Measurements from ENCODE around the gene NDUFS2.

Gene NDUFS2

GRCh38 chr1:161196521-161197451 is 5.4 kb upstream of the NDUFS2 start:
- H3K36me3 ChIP-seq (ENCODE audit: control insufficient read depth in 1 of 2, insufficient read depth in 2 of 2, low read length in 2 of 2), result no peaks in the 10 kb centered on the region
- no peak overlapping the region for H2AK5ac ChIP-seq (ENCODE audit: low read length)
- H3K4me3 ChIP-seq (ENCODE audit: low read depth, low read length), result no peak overlapping the region
- peaks cover 7% of the 10 kb centered on the region for H3K79me1 ChIP-seq (ENCODE audit: low read length)
- no peaks in the 10 kb centered on the region for H3K27me3 ChIP-seq (ENCODE audit: insufficient read depth, low read length)
- H4K91ac ChIP-seq (ENCODE audit: low read depth, low read length), result no peak overlapping the region
- peaks cover 24 to 26% of the 10 kb centered on the region in 2 experiments for H3K4me1 ChIP-seq (ENCODE audit: control insufficient read depth in 1 of 2, insufficient read depth in 2 of 2, low read length in 2 of 2)
- no peaks in the 10 kb centered on the region for H3K9me3 ChIP-seq (ENCODE audit: insufficient read depth, low read depth, low read length)
- peaks cover 2% of the 10 kb centered on the region for H3K79me2 ChIP-seq (ENCODE audit: control insufficient read depth, insufficient read depth, low read length, poor library complexity)
- H2BK12ac ChIP-seq (ENCODE audit: low read length), result no peak overlapping the region
- H3K14ac ChIP-seq (ENCODE audit: low read length), result no peak overlapping the region
- H3K9ac ChIP-seq (ENCODE audit: low read length), result no peak overlapping the region
- peak overlapping the region; percentile 2 for H4K12ac ChIP-seq (ENCODE audit: low read depth, low read length)
- H3K18ac ChIP-seq (ENCODE audit: low read length), result no peak overlapping the region
- H3K4me2 ChIP-seq (ENCODE audit: low read length), result no peak overlapping the region
- H3K4ac ChIP-seq (ENCODE audit: low read depth, low read length), result no peak overlapping the region
- no peak overlapping the region for H2BK5ac ChIP-seq (ENCODE audit: low read depth, low read length, poor library complexity)
- DNase-seq, result no peak
- WGBS (ENCODE audit: extremely low coverage, insufficient coverage, insufficient read length), result no CpG with 5 or more reads among the region's 27 CpGs
- no peak overlapping the region for H2AFZ ChIP-seq (ENCODE audit: insufficient read depth, low read length, poor library complexity)
- H3K27ac ChIP-seq (ENCODE audit: low read depth, low read length), result no peak overlapping the region
- no peak overlapping the region for H3K23ac ChIP-seq (ENCODE audit: low read length)
- H4K8ac ChIP-seq (ENCODE audit: low read depth, low read length), result peak overlapping the region; percentile 1
- H2BK120ac ChIP-seq (ENCODE audit: insufficient read depth, low read length, poor library complexity), result no peak overlapping the region

DNA sequence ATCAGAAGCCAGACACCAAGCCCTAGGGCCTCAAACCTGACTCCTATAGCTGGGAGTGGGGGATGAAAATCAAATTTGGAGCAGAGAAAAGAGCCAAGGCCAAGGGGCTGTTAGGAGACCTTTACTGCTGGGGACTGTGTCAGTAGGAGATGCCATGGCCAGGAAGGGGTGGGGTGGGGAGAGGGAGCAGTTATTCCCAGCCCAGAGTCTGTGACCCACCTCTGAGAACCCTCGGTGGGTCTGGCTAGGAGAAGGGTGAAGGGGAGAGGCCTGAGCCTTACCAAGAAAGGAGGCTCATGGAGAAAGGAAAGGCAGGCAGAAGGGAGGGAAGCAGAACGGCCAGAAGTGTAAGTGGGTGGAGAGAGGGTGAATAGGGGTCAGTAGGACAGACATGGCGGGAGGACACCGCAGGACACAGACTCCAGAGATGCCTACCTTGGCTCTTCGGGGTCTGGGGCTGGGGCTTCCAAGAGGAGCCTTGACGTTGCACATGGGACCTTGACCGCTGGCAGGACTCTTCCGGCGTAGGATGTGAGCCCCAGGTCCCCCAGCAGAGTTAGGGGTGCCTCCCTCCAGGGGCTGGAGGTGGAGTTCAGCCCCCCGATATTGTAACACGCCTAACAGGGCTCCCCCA is 4.5 kb upstream of the NDUFS2 start:
- Histone ChIP-seq H3K4me2 (ENCODE audit: low read length) (no peak overlapping the region), H3K27ac (ENCODE audit: low read depth, low read length) (no peak overlapping the region), H3K9me3 (ENCODE audit: insufficient read depth, low read depth, low read length) (no peaks in the 10 kb centered on the region), H3K79me1 (ENCODE audit: low read length) (peaks cover 14% of the 10 kb centered on the region), H3K18ac (ENCODE audit: low read length) (no peak overlapping the region), H2BK120ac (ENCODE audit: insufficient read depth, low read length, poor library complexity) (no peak overlapping the region), H3K4me3 (ENCODE audit: low read depth, low read length) (no peak overlapping the region), H4K91ac (ENCODE audit: low read depth, low read length) (no peak overlapping the region), H4K8ac (ENCODE audit: low read depth, low read length) (no peak overlapping the region), H3K4me1 (ENCODE audit: control insufficient read depth in 1 of 2, insufficient read depth in 2 of 2, low read length in 2 of 2) (peaks cover 24 to 27% of the 10 kb centered on the region in 2 experiments), H3K14ac (ENCODE audit: low read length) (no peak overlapping the region), H4K12ac (ENCODE audit: low read depth, low read length) (no peak overlapping the region), H3K23ac (ENCODE audit: low read length) (no peak overlapping the region), H2BK5ac (ENCODE audit: low read depth, low read length, poor library complexity) (no peak overlapping the region), H2AK5ac (ENCODE audit: low read length) (no peak overlapping the region), H2AFZ (ENCODE audit: insufficient read depth, low read length, poor library complexity) (no peak overlapping the region), H3K79me2 (ENCODE audit: control insufficient read depth, insufficient read depth, low read length, poor library complexity) (peaks cover 6% of the 10 kb centered on the region), H3K9ac (ENCODE audit: low read length) (no peak overlapping the region), H2BK12ac (ENCODE audit: low read length) (no peak overlapping the region), H3K36me3 (ENCODE audit: control insufficient read depth in 1 of 2, insufficient read depth in 2 of 2, low read length in 2 of 2) (no peaks in the 10 kb centered on the region), H3K27me3 (ENCODE audit: insufficient read depth, low read length) (no peaks in the 10 kb centered on the region), H3K4ac (ENCODE audit: low read depth, low read length) (no peak overlapping the region)
- no CpG with 5 or more reads among the region's 11 CpGs for whole genome bisulfite sequencing (ENCODE audit: extremely low coverage, insufficient coverage, insufficient read length)
- DNase-seq, result no peak

DNA sequence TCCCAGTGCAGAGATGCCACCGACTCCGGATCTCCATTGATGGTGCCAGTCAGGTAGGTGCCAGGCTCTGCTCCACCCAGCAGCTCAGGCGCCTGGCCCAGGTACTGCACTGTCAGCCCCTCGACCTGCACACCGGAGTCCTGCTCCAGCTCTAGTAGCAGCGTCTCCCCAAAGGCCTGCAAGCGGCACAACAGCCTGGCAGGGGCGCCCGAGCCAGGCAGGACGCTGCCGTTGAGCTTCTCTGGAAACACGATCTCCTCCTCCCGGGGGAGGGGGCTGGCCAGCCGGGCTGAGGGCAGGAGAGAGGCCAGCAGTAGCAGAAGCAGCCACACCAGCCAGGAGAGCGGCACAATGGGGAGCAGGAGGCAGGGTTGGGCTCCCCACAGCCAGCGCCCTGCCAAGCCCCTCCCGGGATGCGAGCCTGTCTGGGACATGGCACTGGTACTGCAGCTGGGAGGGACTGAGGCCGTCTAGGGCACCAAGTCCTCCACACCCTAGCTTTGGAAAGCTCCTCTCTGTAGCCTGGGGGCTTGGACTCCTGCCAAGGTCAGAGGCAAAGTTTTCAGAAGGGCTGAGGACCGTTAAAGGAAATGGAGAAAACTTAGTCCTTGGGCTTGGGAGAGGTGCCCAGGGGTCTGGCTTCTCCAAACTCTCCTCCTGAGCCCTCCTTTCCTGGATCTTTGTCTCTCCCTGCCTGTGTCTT is 3.8 kb upstream of the NDUFS2 start:
- no peak overlapping the region for H3K23ac ChIP-seq (ENCODE audit: low read length)
- H4K8ac ChIP-seq (ENCODE audit: low read depth, low read length), result peak overlapping the region; percentile 64
- peak overlapping the region; percentile 58 for H2AFZ ChIP-seq (ENCODE audit: insufficient read depth, low read length, poor library complexity)
- H3K79me1 ChIP-seq (ENCODE audit: low read length), result peaks cover 14% of the 10 kb centered on the region
- H3K4me3 ChIP-seq (ENCODE audit: low read depth, low read length), result no peak overlapping the region
- no CpG with 5 or more reads among the region's 20 CpGs for WGBS (ENCODE audit: extremely low coverage, insufficient coverage, insufficient read length)
- peak in 1 of 2 donors; percentile 33 for DNase-seq
- peak overlapping the region; percentile 70 for H2BK12ac ChIP-seq (ENCODE audit: low read length)
- H4K91ac ChIP-seq (ENCODE audit: low read depth, low read length), result no peak overlapping the region
- no peaks in the 10 kb centered on the region for H3K27me3 ChIP-seq (ENCODE audit: insufficient read depth, low read length)
- H3K4me1 ChIP-seq (ENCODE audit: control insufficient read depth in 1 of 2, insufficient read depth in 2 of 2, low read length in 2 of 2), result peaks cover 27 to 29% of the 10 kb centered on the region in 2 experiments
- H2AK5ac ChIP-seq (ENCODE audit: low read length), result no peak overlapping the region
- no peak overlapping the region for H3K4ac ChIP-seq (ENCODE audit: low read depth, low read length)
- no peak overlapping the region for H2BK120ac ChIP-seq (ENCODE audit: insufficient read depth, low read length, poor library complexity)
- H3K9ac ChIP-seq (ENCODE audit: low read length), result no peak overlapping the region
- H2BK5ac ChIP-seq (ENCODE audit: low read depth, low read length, poor library complexity), result no peak overlapping the region
- no peak overlapping the region for H3K18ac ChIP-seq (ENCODE audit: low read length)
- peaks cover 6% of the 10 kb centered on the region for H3K79me2 ChIP-seq (ENCODE audit: control insufficient read depth, insufficient read depth, low read length, poor library complexity)
- no peak overlapping the region for H3K27ac ChIP-seq (ENCODE audit: low read depth, low read length)
- H3K14ac ChIP-seq (ENCODE audit: low read length), result peak overlapping the region; percentile 33
- H3K4me2 ChIP-seq (ENCODE audit: low read length), result no peak overlapping the region
- no peaks in the 10 kb centered on the region for H3K9me3 ChIP-seq (ENCODE audit: insufficient read depth, low read depth, low read length)
- no peaks in the 10 kb centered on the region for H3K36me3 ChIP-seq (ENCODE audit: control insufficient read depth in 1 of 2, insufficient read depth in 2 of 2, low read length in 2 of 2)
- no peak overlapping the region for H4K12ac ChIP-seq (ENCODE audit: low read depth, low read length)

DNA sequence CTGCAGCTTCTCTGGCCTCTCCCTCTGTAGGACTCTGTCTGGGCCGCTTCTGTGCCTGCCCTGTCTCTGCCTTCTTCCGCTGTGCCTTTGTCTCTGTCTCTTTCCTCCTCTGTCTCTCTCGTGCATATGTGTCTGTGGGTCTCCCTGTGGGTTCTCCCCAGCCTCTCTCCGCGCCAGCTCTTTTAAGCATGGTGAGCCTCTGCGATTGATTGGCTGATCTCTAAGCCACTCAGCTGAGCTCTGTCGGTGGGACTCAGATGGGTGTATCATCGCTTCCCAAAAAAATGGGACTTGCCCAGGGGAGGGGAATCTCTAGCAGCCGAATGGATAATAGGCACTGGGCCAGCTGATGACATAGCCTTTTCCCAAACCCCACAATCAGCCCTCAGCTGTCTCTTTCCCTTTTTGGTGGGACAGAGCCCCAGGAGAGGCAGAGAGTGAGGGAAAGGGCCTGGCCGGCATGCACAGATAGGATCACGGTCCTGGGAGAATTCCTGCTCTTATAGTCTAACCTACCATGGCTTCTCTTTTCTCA is 3.2 kb upstream of the NDUFS2 start, which contains the start of gene ADAMTS4:
Gene ADAMTS4, minus strand, starts transcription at position 158 of the 535 bp plus-strand sequence. CDS start 427 bp downstream, outside the sequence.
- H3K4me3 ChIP-seq (ENCODE audit: low read depth, low read length), result no peak within 1 kb of the TSS
- peaks cover 27 to 31% of the 10 kb centered on the region in 2 experiments for H3K4me1 ChIP-seq (ENCODE audit: control insufficient read depth in 1 of 2, insufficient read depth in 2 of 2, low read length in 2 of 2)
- H4K12ac ChIP-seq (ENCODE audit: low read depth, low read length), result no peak within 1 kb of the TSS
- no peak within 1 kb of the TSS for H3K4me2 ChIP-seq (ENCODE audit: low read length)
- no peak within 1 kb of the TSS for H4K91ac ChIP-seq (ENCODE audit: low read depth, low read length)
- H2AFZ ChIP-seq (ENCODE audit: insufficient read depth, low read length, poor library complexity), result peak within 1 kb of the TSS; percentile 58
- H3K79me2 ChIP-seq (ENCODE audit: control insufficient read depth, insufficient read depth, low read length, poor library complexity), result peaks cover 6% of the 10 kb centered on the region
- H3K9ac ChIP-seq (ENCODE audit: low read length), result no peak within 1 kb of the TSS
- H3K36me3 ChIP-seq (ENCODE audit: control insufficient read depth in 1 of 2, insufficient read depth in 2 of 2, low read length in 2 of 2), result peaks cover 2 to 4% of the 10 kb centered on the region in 2 experiments
- H3K79me1 ChIP-seq (ENCODE audit: low read length), result peaks cover 14% of the 10 kb centered on the region
- H2BK5ac ChIP-seq (ENCODE audit: low read depth, low read length, poor library complexity), result no peak within 1 kb of the TSS
- H3K14ac ChIP-seq (ENCODE audit: low read length), result peak within 1 kb of the TSS; percentile 33
- peak within 1 kb of the TSS; percentile 70 for H2BK12ac ChIP-seq (ENCODE audit: low read length)
- no CpG with 5 or more reads among the region's 11 CpGs for WGBS (ENCODE audit: extremely low coverage, insufficient coverage, insufficient read length)
- no peak within 1 kb of the TSS for H3K4ac ChIP-seq (ENCODE audit: low read depth, low read length)
- no peak within 1 kb of the TSS for H2AK5ac ChIP-seq (ENCODE audit: low read length)
- H3K9me3 ChIP-seq (ENCODE audit: insufficient read depth, low read depth, low read length), result no peaks in the 10 kb centered on the region
- peak within 1 kb of the TSS; percentile 64 for H4K8ac ChIP-seq (ENCODE audit: low read depth, low read length)
- H3K23ac ChIP-seq (ENCODE audit: low read length), result no peak within 1 kb of the TSS
- H3K18ac ChIP-seq (ENCODE audit: low read length), result no peak within 1 kb of the TSS
- no peak within 1 kb of the TSS for H2BK120ac ChIP-seq (ENCODE audit: insufficient read depth, low read length, poor library complexity)
- DNase-seq, result no peak
- no peaks in the 10 kb centered on the region for H3K27me3 ChIP-seq (ENCODE audit: insufficient read depth, low read length)
- no peak within 1 kb of the TSS for H3K27ac ChIP-seq (ENCODE audit: low read depth, low read length)
